Measurements from ENCODE around the gene PODN. TPM values are rescaled to one million over a fixed set of nuclear protein-coding genes. Genes with fewer than 3 reads are reported as not detected.

PODN gene
- total RNA-seq, 1 experiment from 2014 or later, result 0.17 TPM

- H3K79me2 ChIP-seq (ENCODE audit: insufficient read depth, low read length), result no peaks in the 10 kb centered on the region
- H3K23me2 ChIP-seq (ENCODE audit: insufficient read length, low read depth, low read length, poor library complexity, severe bottlenecking), result no peaks in the 10 kb centered on the region
- no peak overlapping the region for H3K4me2 ChIP-seq (ENCODE audit: insufficient read depth, insufficient read length, low read length)
- no peak overlapping the region for H2BK20ac ChIP-seq (ENCODE audit: low read depth, low read length, poor library complexity, severe bottlenecking)
- H2AFZ ChIP-seq (ENCODE audit: low read length), result no peak overlapping the region
- H2BK120ac ChIP-seq (ENCODE audit: low read depth, low read length, poor library complexity, severe bottlenecking), result no peak overlapping the region
- H4K20me1 ChIP-seq (ENCODE audit: control insufficient read depth, insufficient read depth, insufficient read length), result no peaks in the 10 kb centered on the region
- no peaks in the 10 kb centered on the region for H3K4me1 ChIP-seq (ENCODE audit: insufficient read depth, low read length)
- no peak overlapping the region for H4K91ac ChIP-seq (ENCODE audit: insufficient read length, low read depth, low read length)
- Mint-ChIP-seq H3K27me3 (ENCODE audit: low read depth) (no peaks in the 10 kb centered on the region), H3K4me1 (no peaks in the 10 kb centered on the region), H3K4me3 (no peak overlapping the region), H3K36me3 (ENCODE audit: insufficient read depth in 1 of 3, low read depth in 3 of 3) (no peaks in the 10 kb centered on the region), H3K27ac (no peak overlapping the region), H3K9me3 (no peaks in the 10 kb centered on the region)
- no peak for TF ChIP-seq CTCF (conservative IDR thresholded peaks at IDR 0.05)
- no peak overlapping the region for H2BK5ac ChIP-seq (ENCODE audit: insufficient read length, low read length)
- no peak for DNase-seq
- no peak overlapping the region for H3K4ac ChIP-seq (ENCODE audit: low read depth, low read length)
- no peaks in the 10 kb centered on the region for H3K9me3 ChIP-seq (ENCODE audit: control insufficient read depth, low read depth, low read length)
- H2BK12ac ChIP-seq (ENCODE audit: insufficient read length, low read depth, low read length), result no peak overlapping the region
- no peak overlapping the region for H2BK15ac ChIP-seq (ENCODE audit: low read depth, low read length)
- H4K8ac ChIP-seq (replicated peaks; ENCODE audit: insufficient read length, low read depth, low read length), result no peak overlapping the region
- no peaks in the 10 kb centered on the region for H3K79me1 ChIP-seq (ENCODE audit: insufficient read depth, low read depth, low read length, poor library complexity, severe bottlenecking)
- H3K14ac ChIP-seq (ENCODE audit: insufficient read depth, low read length), result no peak overlapping the region
- H4K5ac ChIP-seq (ENCODE audit: insufficient read length, low read depth, low read length), result no peak overlapping the region
- H3K23ac ChIP-seq (ENCODE audit: insufficient read length, low read depth, low read length), result no peak overlapping the region
- H3K18ac ChIP-seq (ENCODE audit: insufficient read length, low read depth, low read length), result no peak overlapping the region
- no peak overlapping the region for H3K27ac ChIP-seq (ENCODE audit: insufficient read length, low read depth, low read length)
- no CpG with 5 or more reads among the region's 3 CpGs for WGBS (ENCODE audit: extremely low coverage, insufficient read length, low lambda C conversion rate)
- H3K27me3 ChIP-seq (ENCODE audit: insufficient read depth, low read length), result no peaks in the 10 kb centered on the region
- no peak overlapping the region for H3K56ac ChIP-seq (ENCODE audit: insufficient read length, low read depth, low read length)
- no peak overlapping the region for H3T11ph ChIP-seq (ENCODE audit: low read length)
- H2AK5ac ChIP-seq (ENCODE audit: insufficient read length, low read length), result no peak overlapping the region
- no peak overlapping the region for H3K9ac ChIP-seq (ENCODE audit: extremely low read depth, insufficient read length, low read length)
Observed at GRCh38 chr1:53023546-53023945, 38.5 kb upstream of the PODN start.

Measured in H9 (cell line).